Ishikawa (cell line): ENCODE data around the gene DMAC2.

Source experiments
- CEBPB ChIP-seq: IDR thresholded peaks from 2 replicates; pipeline ENCODE4 v1.6.1; 2012
- CREB1 ChIP-seq: IDR thresholded peaks from 2 replicates; pipeline ENCODE4 v1.6.1; 2012; ENCODE audit warnings: low read depth
- EGR1 ChIP-seq: IDR thresholded peaks from 2 replicates; pipeline ENCODE4 v1.6.1; 2012
- EP300 ChIP-seq: IDR thresholded peaks from 2 replicates; pipeline ENCODE4 v1.6.1; 2012; ENCODE audit warnings: borderline replicate concordance
- FOXM1 ChIP-seq: IDR thresholded peaks from 2 replicates; pipeline ENCODE4 v1.6.1; 2012; ENCODE audit warnings: low read depth, borderline replicate concordance
- MAX ChIP-seq: IDR thresholded peaks from 2 replicates; pipeline ENCODE4 v1.6.1; 2012
- NFIC ChIP-seq: IDR thresholded peaks from 2 replicates; pipeline ENCODE4 v1.6.1; 2012
- RAD21 ChIP-seq: IDR thresholded peaks from 2 replicates; pipeline ENCODE4 v1.6.1; 2012; ENCODE audit warnings: low read depth
- REST ChIP-seq: IDR thresholded peaks from 2 replicates; pipeline ENCODE4 v1.6.1; 2012; ENCODE audit warnings: low read depth, mild to moderate bottlenecking
- TAF1 ChIP-seq: IDR thresholded peaks from 2 replicates; pipeline ENCODE4 v1.6.1; 2012; ENCODE audit warnings: low read depth, mild to moderate bottlenecking
- TCF12 ChIP-seq: IDR thresholded peaks from 2 replicates; pipeline ENCODE4 v1.6.1; 2012; ENCODE audit warnings: low read depth
- TEAD4 ChIP-seq: IDR thresholded peaks from 2 replicates; pipeline ENCODE4 v1.6.1; 2012
- USF1 ChIP-seq: IDR thresholded peaks from 2 replicates; pipeline ENCODE4 v1.6.1; 2012
- YY1 ChIP-seq: IDR thresholded peaks from 2 replicates; pipeline ENCODE4 v1.6.1; 2012; ENCODE audit warnings: low read depth
- ZBTB7A ChIP-seq: IDR thresholded peaks from 2 replicates; pipeline ENCODE4 v1.6.1; 2012; ENCODE audit warnings: low read depth

The DMAC2 gene

GRCh38 chr19:41427647-41428480, 11.8 kb downstream of the DMAC2 start:
- no peak for TF ChIP-seq NFIC
- TF ChIP-seq CEBPB, result no peak
- TF ChIP-seq EP300, result no peak
- TF ChIP-seq TAF1, result no peak
- no peak for TF ChIP-seq TCF12
- TF ChIP-seq EGR1, result no peak
- TF ChIP-seq CREB1, result no peak
- TF ChIP-seq YY1, result no peak
- TF ChIP-seq RAD21, result no peak
- TF ChIP-seq MAX, result no peak
- no peak for TF ChIP-seq ZBTB7A
- no peak for TF ChIP-seq REST
- no peak for TF ChIP-seq USF1
- TF ChIP-seq FOXM1, result no peak
- no peak for TF ChIP-seq TEAD4

GRCh38 chr19:41426952-41427646, 12.6 kb downstream of the DMAC2 start, which contains the start of gene B3GNT8:
Gene B3GNT8, minus strand, starts transcription at chr19:41427374. Its CDS starts 596 bp downstream, at chr19:41426778.
- no peak for TF ChIP-seq RAD21
- no peak for TF ChIP-seq CEBPB
- no peak for TF ChIP-seq USF1
- no peak for TF ChIP-seq EP300
- no peak for TF ChIP-seq REST

GRCh38 chr19:41426116-41426841, 13.4 kb downstream of the DMAC2 start:
- TF ChIP-seq YY1 (no peak), FOXM1 (no peak), EP300 (no peak), TAF1 (no peak), CREB1 (no peak), TEAD4 (no peak), RAD21 (no peak), NFIC (no peak)

- no peak for TF ChIP-seq EGR1
- TF ChIP-seq TAF1, result no peak
- no peak for TF ChIP-seq EP300
- TF ChIP-seq RAD21, result no peak
- TF ChIP-seq YY1, result no peak
- TF ChIP-seq FOXM1, result no peak
- no peak for TF ChIP-seq CEBPB
Measured at GRCh38 chr19:41425174-41426115, 14.3 kb downstream of the DMAC2 start.
